HG02870 (cell line): ENCODE data around the gene CRISP1.
"Not testable (repeated sequence)": the region's sequence is repeated elsewhere in the genome, so short reads cannot be mapped to it uniquely, and the experiment has no call there.

Experiments
- ATAC-seq: cut with Tn5 transposase; IDR thresholded peaks from one replicate; pipeline ENCODE4 v1.9.1; 2021; ENCODE audit warnings: mild to moderate bottlenecking, moderate library complexity; ENCODE audit not compliant: unreplicated experiment

CRISP1 gene

GRCh38 chr6:49841424-49841823 lies 24.9 kb downstream of the CRISP1 start:
- no peak for ATAC-seq

GRCh38 chr6:49839957-49840356 lies 26.4 kb downstream of the CRISP1 start:
- no peak for ATAC-seq

- ATAC-seq, result no peak
Observed at GRCh38 chr6:49839162-49839561, 27.2 kb downstream of the CRISP1 start.

- no peak for ATAC-seq
Observed at GRCh38 chr6:49835140-49835539, 31.2 kb downstream of the CRISP1 start.

- no peak for ATAC-seq
Observed at GRCh38 chr6:49833386-49833785, 32.9 kb downstream of the CRISP1 start.

- ATAC-seq, result peak; percentile 90
Observed at GRCh38 chr6:49826743-49827406, 39.5 kb downstream of the CRISP1 start.

- no peak for ATAC-seq
Observed at GRCh38 chr6:49815166-49815565, 51.2 kb downstream of the CRISP1 start.

GRCh38 chr6:49813248-49813647 lies 53.1 kb downstream of the CRISP1 start:
- ATAC-seq, result no peak

- no peak for ATAC-seq
Observed at GRCh38 chr6:49806145-49806544, 60.2 kb downstream of the CRISP1 start.

GRCh38 chr6:49805246-49805645 lies 61.1 kb downstream of the CRISP1 start:
- ATAC-seq, result no peak

- ATAC-seq, result no peak
Observed at GRCh38 chr6:49801525-49801924, 64.8 kb downstream of the CRISP1 start.

GRCh38 chr6:49799090-49799489 lies 67.2 kb downstream of the CRISP1 start:
- no peak for ATAC-seq

GRCh38 chr6:49796842-49797455 lies 69.4 kb downstream of the CRISP1 start:
- not testable (repeated sequence) for ATAC-seq

- ATAC-seq, result no peak
Observed at GRCh38 chr6:49790341-49790740, 76.0 kb downstream of the CRISP1 start.

- no peak for ATAC-seq
Observed at GRCh38 chr6:49787176-49787575, 79.2 kb downstream of the CRISP1 start, which contains the start of gene PGK2. TSS of gene PGK2 (minus strand) at chr6:49787285. CDS start at chr6:49787187, 98 bp downstream.

- ATAC-seq, result no peak
Observed at GRCh38 chr6:49784272-49784671, 82.1 kb downstream of the CRISP1 start.
